SK-N-SH treated with all-trans-retinoic acid at 6 μM for 48 hours (cell line): Measurements from ENCODE around the gene LEMD3.

Experiments
- ATAC-seq: fragments of 200-7000 bp; cut with Tn5 transposase; 3 replicates; pipeline ENCODE4 v1.9.1; 2020; ENCODE audit warnings: mild to moderate bottlenecking, moderate library complexity
- ARNTL ChIP-seq: fragments of 450-650 bp; formaldehyde crosslinking; IDR thresholded peaks from 2 replicates; pipeline ENCODE4 v1.5.0; 2020; ENCODE audit warnings: low read depth, mild to moderate bottlenecking, moderate library complexity, borderline replicate concordance
- CSDC2 ChIP-seq: fragments of 250-450 bp; sonication (Bioruptor Pico); IDR thresholded peaks from 2 replicates; pipeline ENCODE4 v1.5.0; 2020; ENCODE audit warnings: mild to moderate bottlenecking, moderate library complexity
- ESRRG ChIP-seq: fragments of 250-450 bp; sonication (Bioruptor Pico); IDR thresholded peaks from 2 replicates; pipeline ENCODE4 v1.6.1; 2021; ENCODE audit warnings: mild to moderate bottlenecking
- GLIS3 ChIP-seq: fragments of 250-450 bp; sonication (Bioruptor Pico); IDR thresholded peaks from 2 replicates; pipeline ENCODE4 v1.5.0; 2020; ENCODE audit warnings: mild to moderate bottlenecking, moderate library complexity
- OSR1 ChIP-seq: fragments of 250-450 bp; sonication (Bioruptor Pico); IDR thresholded peaks from 2 replicates; pipeline ENCODE4 v1.8.0; 2022; ENCODE audit warnings: moderate library complexity, mild to moderate bottlenecking, inconsistent platforms
- PATZ1 ChIP-seq: fragments of 250-450 bp; sonication (Bioruptor Pico); IDR thresholded peaks from 2 replicates; pipeline ENCODE4 v1.8.0; 2020; ENCODE audit warnings: mild to moderate bottlenecking, moderate library complexity, borderline replicate concordance
- PPARA ChIP-seq: fragments of 250-450 bp; sonication (Bioruptor Pico); IDR thresholded peaks from 2 replicates; pipeline ENCODE4 v1.5.0; 2020; ENCODE audit warnings: mild to moderate bottlenecking, borderline replicate concordance
- SNAI2 ChIP-seq: fragments of 250-450 bp; sonication (Bioruptor Pico); IDR thresholded peaks from 2 replicates; pipeline ENCODE4 v1.5.0; 2020; ENCODE audit warnings: mild to moderate bottlenecking, moderate library complexity
- TCF4 ChIP-seq: fragments of 250-450 bp; sonication (Bioruptor Pico); IDR thresholded peaks from 2 replicates; pipeline ENCODE4 v1.8.0; 2021; ENCODE audit warnings: mild to moderate bottlenecking, moderate library complexity, borderline replicate concordance
- TOX ChIP-seq: fragments of 250-450 bp; sonication (Bioruptor Pico); IDR thresholded peaks from 2 replicates; pipeline ENCODE4 v1.8.0; 2021; ENCODE audit warnings: mild to moderate bottlenecking, moderate library complexity, borderline replicate concordance
- TSHZ2 ChIP-seq: fragments of 250-450 bp; sonication (Bioruptor Pico); IDR thresholded peaks from 2 replicates; pipeline ENCODE4 v1.5.0; 2020; ENCODE audit warnings: mild to moderate bottlenecking, moderate library complexity
- ZC3H10 ChIP-seq: fragments of 250-450 bp; sonication (Bioruptor Pico); IDR thresholded peaks from 2 replicates; pipeline ENCODE4 v1.5.1; 2021; ENCODE audit warnings: mild to moderate bottlenecking, moderate library complexity
- ZFP3 ChIP-seq: fragments of 250-450 bp; sonication (Bioruptor Pico); IDR thresholded peaks from 2 replicates; pipeline ENCODE4 v1.5.0; 2020; ENCODE audit warnings: mild to moderate bottlenecking, moderate library complexity
- ZFP30 ChIP-seq: fragments of 450-650 bp; formaldehyde crosslinking; IDR thresholded peaks from 2 replicates; pipeline ENCODE4 v1.5.0; 2022; ENCODE audit warnings: mild to moderate bottlenecking, moderate library complexity
- ZNF70 ChIP-seq: fragments of 450-650 bp; formaldehyde crosslinking; IDR thresholded peaks from 2 replicates; pipeline ENCODE4 v1.5.0; 2020; ENCODE audit warnings: mild to moderate bottlenecking, moderate library complexity
- ZNF8 ChIP-seq: fragments of 450-650 bp; formaldehyde crosslinking; IDR thresholded peaks from 2 replicates; pipeline ENCODE4 v1.5.0; 2020; ENCODE audit warnings: mild to moderate bottlenecking, moderate library complexity
- TF ChIP-seq, protein P1 (sequence below): fragments of 250-450 bp; sonication (Bioruptor Pico); IDR thresholded peaks from 2 replicates; pipeline ENCODE4 v1.5.1; 2021; ENCODE audit warnings: mild to moderate bottlenecking, moderate library complexity
- TF ChIP-seq, protein P2 (sequence below): fragments of 250-450 bp; sonication (Bioruptor Pico); IDR thresholded peaks from 2 replicates; pipeline ENCODE4 v1.8.0; 2021; ENCODE audit warnings: low read depth, mild to moderate bottlenecking, moderate library complexity, borderline replicate concordance
- TF ChIP-seq, protein P3 (sequence below): fragments of 250-450 bp; sonication (Bioruptor Pico); IDR thresholded peaks from 2 replicates; pipeline ENCODE4 v1.5.1; 2020; ENCODE audit warnings: low read depth, mild to moderate bottlenecking, moderate library complexity

Gene LEMD3

DNA sequence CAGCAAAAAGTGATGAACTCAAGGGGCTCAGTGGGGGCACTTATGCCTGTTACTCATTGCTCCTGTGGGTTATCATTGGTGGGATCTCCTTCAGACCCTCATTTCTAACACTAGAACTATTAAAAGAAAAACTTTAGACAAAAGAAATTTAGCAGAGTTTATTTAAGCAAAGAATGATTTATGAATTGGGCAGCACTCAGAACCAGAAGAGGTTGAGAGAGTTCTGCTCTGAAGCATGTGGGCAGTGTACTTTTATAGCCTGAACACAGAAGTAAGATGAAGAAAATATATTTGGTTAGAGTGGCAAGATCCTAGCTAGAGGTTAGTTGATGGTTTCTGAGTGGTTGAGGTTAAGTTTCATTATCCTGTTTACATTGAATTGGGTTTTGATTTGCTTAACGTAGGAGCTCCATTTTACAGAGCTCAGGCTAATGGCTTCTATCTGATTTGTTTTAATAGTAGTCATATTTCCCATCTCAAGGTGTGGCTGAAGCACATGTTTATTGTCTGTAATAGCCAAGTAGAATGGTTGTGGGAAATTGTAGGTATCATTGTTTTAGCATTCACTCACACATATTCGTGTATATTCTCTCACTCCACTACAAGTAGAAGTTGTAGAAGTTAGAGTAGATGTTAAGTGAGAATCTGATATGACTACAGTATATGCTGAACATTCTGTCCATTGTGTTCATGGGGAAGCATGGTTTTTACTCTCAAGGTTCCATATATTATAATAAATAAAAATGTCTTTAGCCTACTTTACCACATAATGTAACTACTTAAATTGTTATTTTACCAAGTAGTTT, 27.6 kb downstream of the LEMD3 start (continued):
- TF ChIP-seq, protein P1, sequence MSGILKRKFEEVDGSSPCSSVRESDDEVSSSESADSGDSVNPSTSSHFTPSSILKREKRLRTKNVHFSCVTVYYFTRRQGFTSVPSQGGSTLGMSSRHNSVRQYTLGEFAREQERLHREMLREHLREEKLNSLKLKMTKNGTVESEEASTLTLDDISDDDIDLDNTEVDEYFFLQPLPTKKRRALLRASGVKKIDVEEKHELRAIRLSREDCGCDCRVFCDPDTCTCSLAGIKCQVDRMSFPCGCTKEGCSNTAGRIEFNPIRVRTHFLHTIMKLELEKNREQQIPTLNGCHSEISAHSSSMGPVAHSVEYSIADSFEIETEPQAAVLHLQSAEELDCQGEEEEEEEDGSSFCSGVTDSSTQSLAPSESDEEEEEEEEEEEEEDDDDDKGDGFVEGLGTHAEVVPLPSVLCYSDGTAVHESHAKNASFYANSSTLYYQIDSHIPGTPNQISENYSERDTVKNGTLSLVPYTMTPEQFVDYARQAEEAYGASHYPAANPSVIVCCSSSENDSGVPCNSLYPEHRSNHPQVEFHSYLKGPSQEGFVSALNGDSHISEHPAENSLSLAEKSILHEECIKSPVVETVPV (CRISPR knock-in tag): no peak
- no peak for TF ChIP-seq TOX
- TF ChIP-seq ZNF70: no peak
- no peak for TF ChIP-seq PPARA (CRISPR knock-in tag)

DNA sequence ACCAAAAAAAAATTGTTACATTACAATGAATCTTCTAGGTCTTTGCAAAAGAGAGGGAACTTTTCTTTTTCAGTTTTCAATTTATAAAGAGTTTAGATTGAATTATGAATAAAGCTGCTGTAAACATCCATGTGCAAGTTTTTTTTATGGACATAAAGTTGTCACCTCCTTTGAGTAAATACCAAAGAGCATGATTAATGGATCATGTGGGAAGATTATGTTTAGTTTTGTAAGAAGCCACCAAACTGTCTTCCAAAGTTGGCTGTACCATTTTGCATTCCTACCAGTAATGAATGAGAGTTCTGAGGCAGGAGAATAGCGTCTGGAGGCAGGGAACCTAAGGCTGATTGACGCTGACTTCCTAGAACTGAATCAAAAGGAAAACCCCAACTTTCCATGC, 30.2 kb downstream of the LEMD3 start:
- no peak for ATAC-seq
- TF ChIP-seq ZNF70 (no peak), TCF4 (CRISPR knock-in tag) (no peak), OSR1 (no peak), ZNF8 (CRISPR knock-in tag) (no peak), ZFP30 (CRISPR knock-in tag) (no peak), SNAI2 (CRISPR knock-in tag) (no peak)
- TF ChIP-seq, all 23 proteins: peak for 0

DNA sequence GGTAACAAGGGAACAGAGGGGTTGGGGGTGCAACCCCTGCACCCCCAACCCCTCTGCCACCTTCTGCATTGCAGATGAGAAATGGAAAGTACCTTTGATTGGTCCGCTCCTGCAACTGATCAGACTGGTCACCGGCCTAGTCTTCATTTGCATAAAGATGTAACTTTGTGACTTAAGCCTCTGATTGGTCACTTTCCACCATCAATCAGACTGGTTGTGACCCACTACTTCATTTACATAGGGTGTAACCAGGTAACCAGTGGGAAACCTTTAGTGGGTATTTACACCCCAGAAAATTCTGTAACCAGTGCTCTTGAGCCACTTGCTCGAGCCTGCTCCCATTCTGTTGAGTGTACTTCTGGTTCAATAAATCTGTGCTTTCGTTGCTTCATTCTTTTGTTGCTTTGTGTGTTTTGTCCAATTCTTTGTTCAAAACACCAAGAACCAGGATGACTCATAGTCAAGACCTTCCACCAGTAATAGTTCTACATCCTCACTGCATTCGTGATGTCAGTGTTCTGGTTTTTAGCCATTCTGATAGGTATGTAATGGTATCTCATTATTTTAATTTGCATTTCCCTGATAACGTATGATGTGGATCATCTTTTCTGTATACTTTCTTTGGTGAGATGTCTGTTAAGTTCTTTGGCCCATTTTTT, 30.8 kb downstream of the LEMD3 start:
- TF ChIP-seq OSR1 (no peak), PATZ1 (CRISPR knock-in tag) (no peak), ESRRG (no peak), ARNTL (CRISPR knock-in tag) (no peak), TCF4 (CRISPR knock-in tag) (no peak), SNAI2 (CRISPR knock-in tag) (no peak)
- TF ChIP-seq, protein P2, sequence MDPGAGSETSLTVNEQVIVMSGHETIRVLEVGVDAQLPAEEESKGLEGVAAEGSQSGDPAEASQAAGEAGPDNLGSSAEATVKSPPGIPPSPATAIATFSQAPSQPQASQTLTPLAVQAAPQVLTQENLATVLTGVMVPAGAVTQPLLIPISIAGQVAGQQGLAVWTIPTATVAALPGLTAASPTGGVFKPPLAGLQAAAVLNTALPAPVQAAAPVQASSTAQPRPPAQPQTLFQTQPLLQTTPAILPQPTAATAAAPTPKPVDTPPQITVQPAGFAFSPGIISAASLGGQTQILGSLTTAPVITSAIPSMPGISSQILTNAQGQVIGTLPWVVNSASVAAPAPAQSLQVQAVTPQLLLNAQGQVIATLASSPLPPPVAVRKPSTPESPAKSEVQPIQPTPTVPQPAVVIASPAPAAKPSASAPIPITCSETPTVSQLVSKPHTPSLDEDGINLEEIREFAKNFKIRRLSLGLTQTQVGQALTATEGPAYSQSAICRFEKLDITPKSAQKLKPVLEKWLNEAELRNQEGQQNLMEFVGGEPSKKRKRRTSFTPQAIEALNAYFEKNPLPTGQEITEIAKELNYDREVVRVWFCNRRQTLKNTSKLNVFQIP (CRISPR knock-in tag): no peak
- no peak for ATAC-seq

DNA sequence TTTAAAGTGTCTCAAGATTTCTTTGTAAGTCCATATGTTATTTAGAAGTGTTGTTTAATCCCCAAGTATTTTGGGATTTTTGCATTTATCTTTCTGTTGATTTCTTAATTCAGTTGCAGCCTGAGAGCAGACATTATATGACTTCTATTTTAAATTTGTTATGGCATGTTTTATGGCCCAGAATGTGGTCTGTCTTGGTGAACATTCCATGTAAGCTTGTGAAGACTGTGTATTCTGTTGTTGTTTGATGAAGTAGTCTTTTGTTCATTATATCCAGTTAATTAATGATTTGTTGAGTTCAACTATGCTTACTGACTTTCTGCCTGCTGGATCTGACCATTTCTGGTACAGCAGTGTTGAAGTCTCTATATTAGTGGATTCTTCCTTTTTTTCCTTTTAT, 34.0 kb downstream of the LEMD3 start:
- ATAC-seq: no peak
- TF ChIP-seq CSDC2 (CRISPR knock-in tag) (no peak), SNAI2 (CRISPR knock-in tag) (no peak), TSHZ2 (no peak), ESRRG (no peak), GLIS3 (CRISPR knock-in tag) (no peak), ZFP30 (CRISPR knock-in tag) (no peak), ZNF8 (CRISPR knock-in tag) (no peak), ZC3H10 (CRISPR knock-in tag) (no peak), ZNF70 (no peak), PATZ1 (CRISPR knock-in tag) (no peak), ZFP3 (CRISPR knock-in tag) (no peak), ARNTL (CRISPR knock-in tag) (no peak)
- TF ChIP-seq, protein P3, sequence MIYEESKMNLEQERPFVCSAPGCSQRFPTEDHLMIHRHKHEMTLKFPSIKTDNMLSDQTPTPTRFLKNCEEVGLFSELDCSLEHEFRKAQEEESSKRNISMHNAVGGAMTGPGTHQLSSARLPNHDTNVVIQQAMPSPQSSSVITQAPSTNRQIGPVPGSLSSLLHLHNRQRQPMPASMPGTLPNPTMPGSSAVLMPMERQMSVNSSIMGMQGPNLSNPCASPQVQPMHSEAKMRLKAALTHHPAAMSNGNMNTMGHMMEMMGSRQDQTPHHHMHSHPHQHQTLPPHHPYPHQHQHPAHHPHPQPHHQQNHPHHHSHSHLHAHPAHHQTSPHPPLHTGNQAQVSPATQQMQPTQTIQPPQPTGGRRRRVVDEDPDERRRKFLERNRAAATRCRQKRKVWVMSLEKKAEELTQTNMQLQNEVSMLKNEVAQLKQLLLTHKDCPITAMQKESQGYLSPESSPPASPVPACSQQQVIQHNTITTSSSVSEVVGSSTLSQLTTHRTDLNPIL (CRISPR knock-in tag): no peak
- TF ChIP-seq, protein P2 (CRISPR knock-in tag): no peak
- TF ChIP-seq, protein P1 (CRISPR knock-in tag): no peak
